HL-60 (cell line): ENCODE measurements around the gene TAGLN.

Experiments
- GABPA ChIP-seq: IDR thresholded peaks from 2 replicates; pipeline ENCODE4 v1.6.1; 2012; ENCODE audit warnings: low read depth
- POLR2AphosphoS5 ChIP-seq: IDR thresholded peaks from 2 replicates; pipeline ENCODE4 v1.6.1; 2012; ENCODE audit warnings: low read depth
- SPI1 ChIP-seq: IDR thresholded peaks from 2 replicates; pipeline ENCODE4 v1.6.1; 2012; ENCODE audit warnings: low read depth, mild to moderate bottlenecking, borderline replicate concordance
- TF ChIP-seq, protein P1 (sequence below): IDR thresholded peaks from one replicate; pipeline ENCODE4 v1.5.1; 2011; ENCODE audit warnings: low read length, control low read depth, inconsistent platforms; ENCODE audit not compliant: insufficient read depth
- TF ChIP-seq, protein P2 (sequence below): IDR thresholded peaks from 2 replicates; pipeline ENCODE4 v1.6.1; 2012; ENCODE audit warnings: low read depth; ENCODE audit not compliant: insufficient replicate concordance

DNA sequence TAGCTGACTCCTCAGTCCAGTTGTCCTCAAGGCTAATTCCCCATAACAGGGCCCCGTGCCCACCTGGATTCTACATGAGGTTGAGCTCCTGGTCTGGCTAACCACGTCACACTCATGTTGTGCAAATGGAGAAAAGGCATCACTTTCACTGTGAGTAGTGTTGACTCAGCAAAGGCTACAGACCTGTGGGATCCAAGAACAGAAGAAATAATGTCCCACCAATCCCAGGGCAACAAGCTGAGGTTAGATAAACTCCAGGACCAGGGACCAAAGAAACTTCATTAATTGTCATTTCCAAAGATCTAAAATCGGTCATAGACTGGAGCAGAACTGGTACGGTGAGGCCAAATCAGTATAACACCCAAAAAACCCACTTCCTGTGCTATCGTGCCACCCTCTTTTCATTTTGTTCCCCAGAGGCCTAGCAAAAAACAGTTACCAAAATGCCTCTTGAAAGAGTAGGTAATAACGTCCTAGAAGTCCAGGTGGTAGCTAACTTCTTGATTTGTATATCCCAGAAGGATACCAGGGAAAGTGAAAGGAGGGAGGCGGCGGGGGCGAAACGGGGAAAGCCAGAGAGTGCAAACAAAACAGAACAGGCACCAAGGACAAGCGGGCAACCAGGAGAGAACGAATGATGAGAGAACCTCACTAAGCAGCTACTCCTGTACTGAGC, 31.3 kb downstream of the TAGLN start:
- TF ChIP-seq, protein P1, sequence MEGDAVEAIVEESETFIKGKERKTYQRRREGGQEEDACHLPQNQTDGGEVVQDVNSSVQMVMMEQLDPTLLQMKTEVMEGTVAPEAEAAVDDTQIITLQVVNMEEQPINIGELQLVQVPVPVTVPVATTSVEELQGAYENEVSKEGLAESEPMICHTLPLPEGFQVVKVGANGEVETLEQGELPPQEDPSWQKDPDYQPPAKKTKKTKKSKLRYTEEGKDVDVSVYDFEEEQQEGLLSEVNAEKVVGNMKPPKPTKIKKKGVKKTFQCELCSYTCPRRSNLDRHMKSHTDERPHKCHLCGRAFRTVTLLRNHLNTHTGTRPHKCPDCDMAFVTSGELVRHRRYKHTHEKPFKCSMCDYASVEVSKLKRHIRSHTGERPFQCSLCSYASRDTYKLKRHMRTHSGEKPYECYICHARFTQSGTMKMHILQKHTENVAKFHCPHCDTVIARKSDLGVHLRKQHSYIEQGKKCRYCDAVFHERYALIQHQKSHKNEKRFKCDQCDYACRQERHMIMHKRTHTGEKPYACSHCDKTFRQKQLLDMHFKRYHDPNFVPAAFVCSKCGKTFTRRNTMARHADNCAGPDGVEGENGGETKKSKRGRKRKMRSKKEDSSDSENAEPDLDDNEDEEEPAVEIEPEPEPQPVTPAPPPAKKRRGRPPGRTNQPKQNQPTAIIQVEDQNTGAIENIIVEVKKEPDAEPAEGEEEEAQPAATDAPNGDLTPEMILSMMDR = no peak
- TF ChIP-seq GABPA (no peak), POLR2AphosphoS5 (no peak), SPI1 (no peak)
- TF ChIP-seq, protein P2, sequence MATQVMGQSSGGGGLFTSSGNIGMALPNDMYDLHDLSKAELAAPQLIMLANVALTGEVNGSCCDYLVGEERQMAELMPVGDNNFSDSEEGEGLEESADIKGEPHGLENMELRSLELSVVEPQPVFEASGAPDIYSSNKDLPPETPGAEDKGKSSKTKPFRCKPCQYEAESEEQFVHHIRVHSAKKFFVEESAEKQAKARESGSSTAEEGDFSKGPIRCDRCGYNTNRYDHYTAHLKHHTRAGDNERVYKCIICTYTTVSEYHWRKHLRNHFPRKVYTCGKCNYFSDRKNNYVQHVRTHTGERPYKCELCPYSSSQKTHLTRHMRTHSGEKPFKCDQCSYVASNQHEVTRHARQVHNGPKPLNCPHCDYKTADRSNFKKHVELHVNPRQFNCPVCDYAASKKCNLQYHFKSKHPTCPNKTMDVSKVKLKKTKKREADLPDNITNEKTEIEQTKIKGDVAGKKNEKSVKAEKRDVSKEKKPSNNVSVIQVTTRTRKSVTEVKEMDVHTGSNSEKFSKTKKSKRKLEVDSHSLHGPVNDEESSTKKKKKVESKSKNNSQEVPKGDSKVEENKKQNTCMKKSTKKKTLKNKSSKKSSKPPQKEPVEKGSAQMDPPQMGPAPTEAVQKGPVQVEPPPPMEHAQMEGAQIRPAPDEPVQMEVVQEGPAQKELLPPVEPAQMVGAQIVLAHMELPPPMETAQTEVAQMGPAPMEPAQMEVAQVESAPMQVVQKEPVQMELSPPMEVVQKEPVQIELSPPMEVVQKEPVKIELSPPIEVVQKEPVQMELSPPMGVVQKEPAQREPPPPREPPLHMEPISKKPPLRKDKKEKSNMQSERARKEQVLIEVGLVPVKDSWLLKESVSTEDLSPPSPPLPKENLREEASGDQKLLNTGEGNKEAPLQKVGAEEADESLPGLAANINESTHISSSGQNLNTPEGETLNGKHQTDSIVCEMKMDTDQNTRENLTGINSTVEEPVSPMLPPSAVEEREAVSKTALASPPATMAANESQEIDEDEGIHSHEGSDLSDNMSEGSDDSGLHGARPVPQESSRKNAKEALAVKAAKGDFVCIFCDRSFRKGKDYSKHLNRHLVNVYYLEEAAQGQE = no peak
